Neural progenitor cell (in vitro differentiated cells): ENCODE data around the gene VPS26A.

Experiments
- CTCF ChIP-seq: fragments of 200-600 bp; sonication (generic); IDR thresholded peaks from 2 replicates; pipeline ENCODE4 v1.5.1; 2017; ENCODE audit warnings: antibody characterized with exemption, mild to moderate bottlenecking
- EZH2 ChIP-seq: fragments of 200-600 bp; sonication (generic); IDR thresholded peaks from 2 replicates; pipeline ENCODE4 v1.6.1; 2017; ENCODE audit warnings: antibody characterized with exemption, mild to moderate bottlenecking, moderate library complexity
- EZH2phosphoT487 ChIP-seq: fragments of 200-600 bp; sonication (generic); IDR thresholded peaks from 2 replicates; pipeline ENCODE4 v1.6.1; 2017; ENCODE audit warnings: antibody characterized with exemption

DNA sequence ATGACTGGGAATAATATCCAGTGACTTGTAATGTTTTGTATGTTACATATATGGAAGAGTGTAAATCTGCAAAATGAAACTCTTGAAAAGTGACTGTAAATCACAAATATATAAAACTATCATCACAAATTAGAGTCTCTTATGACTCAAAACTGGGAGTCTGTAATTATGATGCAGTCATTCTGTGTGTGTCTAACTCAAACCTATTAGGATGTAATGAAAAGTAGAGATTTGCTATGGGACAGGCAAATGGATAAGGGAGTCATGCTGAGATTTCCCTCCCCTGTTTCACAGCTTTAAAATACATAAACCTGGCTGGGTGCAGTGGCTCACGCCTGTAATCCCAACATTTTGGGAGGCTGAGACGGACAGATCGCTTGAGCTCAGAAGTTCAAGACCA lies 87.5 kb downstream of the VPS26A start:
- TF ChIP-seq CTCF (no peak), EZH2phosphoT487 (no peak), EZH2 (no peak)
